T-cell (primary cell): ENCODE data around the gene PCBD1. TPM values are rescaled to one million over a fixed set of nuclear protein-coding genes. Genes with fewer than 3 reads are reported as not detected.
A peak's percentile ranks its signal among the peaks of the same experiment; 100 is the strongest.

Experiments
- ATAC-seq, 4 experiments: fragments of 200-7000 bp in 3 of 4; fragments of 150-1000 bp in 1 of 4; cut with Tn5 transposase; replicated peaks in 1 of 4; 1 replicate in 3 of 4; 2 replicates in 1 of 4; pipeline ENCODE4 v1.10.0; 2021; ENCODE audit warnings: moderate library complexity in 3 of 4, mild to moderate bottlenecking in 2 of 4, moderate number of reproducible peaks in 1 of 4
- CTCF ChIA-PET, 2 donors: fragments of 300-600 bp; sonication (Branson Sonifier 250); formaldehyde crosslinking; loops; one replicate each; lab custom pipeline; 2022; ENCODE audit warnings: antibody characterized with exemption in 2 of 2; lab: Charles Lee
- POLR2A ChIA-PET, 2 donors: fragments of 300-600 bp; sonication (Branson Sonifier 250); formaldehyde crosslinking; loops; one replicate each; lab custom pipeline; 2022; ENCODE audit warnings: antibody characterized with exemption in 2 of 2; lab: Charles Lee
- DNase-seq, 35 experiments: peaks; one replicate each; pipeline versions ENCODE4 v3.0.0 to v3.0.0-alpha.2; 2013 to 2023
- H3K27ac ChIP-seq: one replicate; pipeline ENCODE4 v1.5.1; 2013; ENCODE audit warnings: low read length
- H3K27me3 ChIP-seq, 2 experiments: replicated peaks in 1 of 2; 1 replicate in 1 of 2; 2 replicates in 1 of 2; pipeline versions ENCODE4 v1.6.1 to v1.7.0; 2013; ENCODE audit warnings: low read length in 1 of 2, mixed read lengths in 1 of 2; ENCODE audit not compliant: control insufficient read depth in 2 of 2, insufficient read depth in 2 of 2; ENCODE audit errors: extremely low read depth in 1 of 2
- H3K36me3 ChIP-seq, 2 donors: 1 replicate in 1 of 2; 2 replicates in 1 of 2; pipeline versions ENCODE4 v1.6.1 to v1.7.0; 2013; ENCODE audit warnings: low read length in 1 of 2; ENCODE audit not compliant: control insufficient read depth in 2 of 2, insufficient read depth in 1 of 2; ENCODE audit errors: extremely low read depth in 1 of 2
- H3K4me1 ChIP-seq, 2 experiments: 1 replicate in 1 of 2; 2 replicates in 1 of 2; pipeline versions ENCODE4 v1.6.1 to v1.7.0; 2013; ENCODE audit warnings: low read length in 2 of 2, mixed read lengths in 1 of 2; ENCODE audit not compliant: insufficient read depth in 2 of 2, control insufficient read depth in 1 of 2; ENCODE audit errors: extremely low read depth in 1 of 2
- H3K4me3 ChIP-seq, 2 donors: 1 replicate in 1 of 2; 2 replicates in 1 of 2; pipeline versions ENCODE4 v1.5.1 to v1.7.0; 2013; ENCODE audit warnings: mild to moderate bottlenecking in 2 of 2, low read length in 1 of 2, moderate library complexity in 1 of 2; ENCODE audit not compliant: control insufficient read depth in 1 of 2; ENCODE audit errors: extremely low read depth in 1 of 2
- H3K9me3 ChIP-seq: 2 replicates; pipeline ENCODE4 v1.7.0; 2013
- H3K27ac Mint-ChIP-seq, 2 donors: one replicate each; pipeline ENCODE4 v1.8.0; 2020 to 2021; ENCODE audit warnings: mild to moderate bottlenecking in 2 of 2, mixed read lengths in 2 of 2
- H3K27me3 Mint-ChIP-seq, 2 donors: one replicate each; pipeline ENCODE4 v1.8.0; 2021 to 2022; ENCODE audit warnings: mixed read lengths in 2 of 2
- H3K36me3 Mint-ChIP-seq: one replicate; pipeline ENCODE4 v1.8.0; 2021; ENCODE audit warnings: mixed read lengths
- H3K4me1 Mint-ChIP-seq, 3 donors: one replicate each; pipeline ENCODE4 v1.8.0; 2020 to 2022; ENCODE audit warnings: mixed read lengths in 3 of 3, mild to moderate bottlenecking in 1 of 3
- H3K4me3 Mint-ChIP-seq, 3 donors: one replicate each; pipeline ENCODE4 v1.8.0; 2020 to 2022; ENCODE audit warnings: mild to moderate bottlenecking in 3 of 3, mixed read lengths in 3 of 3, moderate library complexity in 3 of 3
- H3K9me3 Mint-ChIP-seq, 3 donors: one replicate each; pipeline ENCODE4 v1.8.0; 2020 to 2022; ENCODE audit warnings: mixed read lengths in 3 of 3
- WGBS: methylation state at CpG from one replicate; pipeline ENCODE4 v1.1.5; 2013; ENCODE audit warnings: missing lambda C conversion rate; ENCODE audit not compliant: insufficient coverage; 5-methylcytosine and 5-hydroxymethylcytosine counted together
- total RNA-seq, 35 experiments: library from RNA in 6 of 35; stranded (reverse) in 6 of 35; fragments of 120-200 nt in 1 of 35; gene quantifications; one replicate each; pipeline versions ENCODE4 v1.2.1 to v1.2.4 and lab custom pipeline; 2013 to 2026

Gene PCBD1
- total RNA-seq, 5 donors from 2014 or later (not counting 1 experiment from before 2014, with no cell fraction given), result 6.5 to 10.0 (median 9.2) TPM

- H3K27me3 Mint-ChIP-seq, result no peaks in the 10 kb centered on the region
- ATAC-seq (peak; percentile 68 to 94 (median 87)), DNase-seq (peak; percentile 31 to 87 (median 68))
- H3K9me3 Mint-ChIP-seq, result no peaks in the 10 kb centered on the region
- H3K9me3 ChIP-seq, result no peaks in the 10 kb centered on the region
- no peaks in the 10 kb centered on the region for H3K27me3 ChIP-seq
- 8% methylated on average over 2 of the region's 4 CpGs for WGBS
- no peak overlapping the region for H3K4me3 Mint-ChIP-seq
- H3K36me3 Mint-ChIP-seq, result peaks cover 30% of the 10 kb centered on the region
- no peak overlapping the region for H3K27ac ChIP-seq
- peaks cover 22 to 43% of the 10 kb centered on the region in 2 donors for H3K36me3 ChIP-seq
- POLR2A ChIA-PET, result no interaction called here
- no peaks in the 10 kb centered on the region for H3K4me1 ChIP-seq
- H3K4me3 ChIP-seq, result no peak overlapping the region
- CTCF ChIA-PET, result interaction anchor here in 1 of 2 donors (0.8 to 0.9 kb wide), 2 partner anchors 15 to 70 kb away, joined by 3 read pairs; no protein-coding TSS in a partner anchor
- peaks cover 2 to 6% (median 4%) of the 10 kb centered on the region in 3 donors for H3K4me1 Mint-ChIP-seq
- H3K27ac Mint-ChIP-seq, result no peak overlapping the region
These were observed 8.3 kb downstream of the PCBD1 start for GRCh38 chr10:70880077-70880534.

GRCh38 chr10:70879207-70879606 is 9.2 kb downstream of the PCBD1 start:
- Mint-ChIP-seq H3K4me3 (no peak overlapping the region), H3K36me3 (peaks cover 26% of the 10 kb centered on the region), H3K9me3 (no peaks in the 10 kb centered on the region), H3K27ac (no peak overlapping the region), H3K4me1 (peaks cover 2 to 6% (median 4%) of the 10 kb centered on the region in 3 donors), H3K27me3 (no peaks in the 10 kb centered on the region)
- POLR2A ChIA-PET, result no interaction called here
- ATAC-seq, result no peak
- Histone ChIP-seq H3K9me3 (no peaks in the 10 kb centered on the region), H3K4me1 (no peaks in the 10 kb centered on the region), H3K27me3 (no peaks in the 10 kb centered on the region), H3K27ac (no peak overlapping the region), H3K4me3 (no peak overlapping the region), H3K36me3 (peaks cover 24 to 38% of the 10 kb centered on the region in 2 donors)
- CTCF ChIA-PET, result interaction anchor here (0.7 to 1.5 kb wide), 2 partner anchors 9 to 66 kb away, joined by 3 to 6 read pairs; no protein-coding TSS in a partner anchor
- 67% methylated on average over 1 of the region's 1 CpG for WGBS
- no peak for DNase-seq

- H3K36me3 Mint-ChIP-seq, result peaks cover 47% of the 10 kb centered on the region
- Histone ChIP-seq H3K36me3 (peaks cover 27 to 54% of the 10 kb centered on the region in 2 donors), H3K4me1 (no peaks in the 10 kb centered on the region), H3K27ac (no peak overlapping the region), H3K27me3 (no peaks in the 10 kb centered on the region), H3K4me3 (no peak overlapping the region), H3K9me3 (no peaks in the 10 kb centered on the region)
- H3K4me1 Mint-ChIP-seq, result no peaks in the 10 kb centered on the region
- 98% methylated on average over 4 of the region's 7 CpGs for whole genome bisulfite sequencing
- ATAC-seq (no peak), DNase-seq (no peak)
- ChIA-PET POLR2A (interaction anchor here in 1 of 2 donors (0.5 kb wide), 1 partner anchor 55 kb away, joined by 7 read pairs; no protein-coding TSS in a partner anchor), CTCF (no interaction called here)
- no peak overlapping the region for H3K4me3 Mint-ChIP-seq
- no peaks in the 10 kb centered on the region for H3K9me3 Mint-ChIP-seq
- H3K27me3 Mint-ChIP-seq, result no peaks in the 10 kb centered on the region
- peak overlapping the region in 1 of 2 donors; percentile 56 for H3K27ac Mint-ChIP-seq
These were observed 14.3 kb downstream of the PCBD1 start for GRCh38 chr10:70874061-70874460.

- ChIA-PET POLR2A (interaction anchor here (0.5 to 0.7 kb wide), 2 partner anchors 665 to 1297 kb away, joined by 3 to 4 read pairs; no protein-coding TSS in a partner anchor), CTCF (interaction anchor here in 1 of 2 donors (0.6 to 0.7 kb wide), 2 partner anchors 15 to 304 kb away, joined by 3 read pairs; no protein-coding TSS in a partner anchor)
- H3K36me3 Mint-ChIP-seq, result peaks cover 48% of the 10 kb centered on the region
- H3K9me3 Mint-ChIP-seq, result no peaks in the 10 kb centered on the region
- Histone ChIP-seq H3K27me3 (no peaks in the 10 kb centered on the region), H3K36me3 (peaks cover 23 to 44% of the 10 kb centered on the region in 2 donors), H3K27ac (no peak overlapping the region), H3K4me3 (no peak overlapping the region), H3K4me1 (no peaks in the 10 kb centered on the region), H3K9me3 (no peaks in the 10 kb centered on the region)
- no peak overlapping the region for H3K4me3 Mint-ChIP-seq
- no peak for DNase-seq
- 97% methylated on average over 5 of the region's 7 CpGs for WGBS
- H3K27ac Mint-ChIP-seq, result no peak overlapping the region
- no peaks in the 10 kb centered on the region for H3K4me1 Mint-ChIP-seq
- no peak for ATAC-seq
- no peaks in the 10 kb centered on the region for H3K27me3 Mint-ChIP-seq
These were observed 16.1 kb downstream of the PCBD1 start for GRCh38 chr10:70872291-70872690.

- no peaks in the 10 kb centered on the region for H3K9me3 ChIP-seq
- POLR2A ChIA-PET, result no interaction called here
- no peak overlapping the region for H3K4me3 ChIP-seq
- no peak overlapping the region for H3K27ac ChIP-seq
- H3K27me3 ChIP-seq, result no peaks in the 10 kb centered on the region
- Mint-ChIP-seq H3K27me3 (no peaks in the 10 kb centered on the region), H3K27ac (no peak overlapping the region), H3K9me3 (no peaks in the 10 kb centered on the region), H3K4me3 (no peak overlapping the region), H3K4me1 (peaks cover 0 to 2% (median 0%) of the 10 kb centered on the region in 3 donors), H3K36me3 (peaks cover 46% of the 10 kb centered on the region)
- H3K36me3 ChIP-seq, result peaks cover 2 to 3% of the 10 kb centered on the region in 2 donors
- CTCF ChIA-PET, result interaction anchor here in 1 of 2 donors (0.7 kb wide), 1 partner anchor 50 kb away, joined by 4 read pairs; no protein-coding TSS in a partner anchor
- no peak for ATAC-seq
- DNase-seq, result peak in 1 of 35 experiments; percentile 9
- H3K4me1 ChIP-seq, result no peaks in the 10 kb centered on the region
- 67% methylated on average over 3 of the region's 4 CpGs for WGBS
These were observed 21.9 kb downstream of the PCBD1 start for GRCh38 chr10:70866424-70866823.

GRCh38 chr10:70864935-70865334 is 23.4 kb downstream of the PCBD1 start:
- no CpG with 5 or more reads among the region's 1 CpG for WGBS
- Histone ChIP-seq H3K4me3 (no peak overlapping the region), H3K4me1 (no peaks in the 10 kb centered on the region), H3K27ac (no peak overlapping the region), H3K36me3 (peaks cover 3 to 15% of the 10 kb centered on the region in 2 donors), H3K9me3 (no peaks in the 10 kb centered on the region), H3K27me3 (no peaks in the 10 kb centered on the region)
- CTCF ChIA-PET, result interaction anchor here (0.7 to 1.0 kb wide), 2 partner anchors 15 to 956 kb away, joined by 3 to 4 read pairs; no protein-coding TSS in a partner anchor
- H3K9me3 Mint-ChIP-seq, result no peaks in the 10 kb centered on the region
- peak overlapping the region in 1 of 2 donors; percentile 29 for H3K27ac Mint-ChIP-seq
- DNase-seq, result no peak
- no peak for ATAC-seq
- peaks cover 0 to 2% (median 0%) of the 10 kb centered on the region in 3 donors for H3K4me1 Mint-ChIP-seq
- POLR2A ChIA-PET, result no interaction called here
- no peaks in the 10 kb centered on the region for H3K27me3 Mint-ChIP-seq
- peaks cover 56% of the 10 kb centered on the region for H3K36me3 Mint-ChIP-seq
- H3K4me3 Mint-ChIP-seq, result no peak overlapping the region
